T47D (cell line): ENCODE results near the gene G6PC3.

Experiments
- DNase-seq, 2 experiments: peaks; one replicate each; pipeline versions ENCODE4 v3.0.0 to v3.0.0-alpha.2; 2011 to 2012; ENCODE audit warnings: low read depth in 1 of 2, low spot score in 1 of 2
- JUND ChIP-seq: IDR thresholded peaks from 2 replicates; pipeline ENCODE4 v1.6.1; 2012; ENCODE audit warnings: low read depth
- in situ Hi-C: cut with HindIII; loops from 2 replicates; pipeline ENCODE4 v1.10.0; 2016; ENCODE audit warnings: low sequenced_read_pairs, low pct_unique_long_range_greater_than_20kb

G6PC3 gene

GRCh38 chr17:44109312-44109630, 38.7 kb downstream of the G6PC3 start:
- DNase-seq, result no peak
- TF ChIP-seq JUND, result no peak

DNA sequence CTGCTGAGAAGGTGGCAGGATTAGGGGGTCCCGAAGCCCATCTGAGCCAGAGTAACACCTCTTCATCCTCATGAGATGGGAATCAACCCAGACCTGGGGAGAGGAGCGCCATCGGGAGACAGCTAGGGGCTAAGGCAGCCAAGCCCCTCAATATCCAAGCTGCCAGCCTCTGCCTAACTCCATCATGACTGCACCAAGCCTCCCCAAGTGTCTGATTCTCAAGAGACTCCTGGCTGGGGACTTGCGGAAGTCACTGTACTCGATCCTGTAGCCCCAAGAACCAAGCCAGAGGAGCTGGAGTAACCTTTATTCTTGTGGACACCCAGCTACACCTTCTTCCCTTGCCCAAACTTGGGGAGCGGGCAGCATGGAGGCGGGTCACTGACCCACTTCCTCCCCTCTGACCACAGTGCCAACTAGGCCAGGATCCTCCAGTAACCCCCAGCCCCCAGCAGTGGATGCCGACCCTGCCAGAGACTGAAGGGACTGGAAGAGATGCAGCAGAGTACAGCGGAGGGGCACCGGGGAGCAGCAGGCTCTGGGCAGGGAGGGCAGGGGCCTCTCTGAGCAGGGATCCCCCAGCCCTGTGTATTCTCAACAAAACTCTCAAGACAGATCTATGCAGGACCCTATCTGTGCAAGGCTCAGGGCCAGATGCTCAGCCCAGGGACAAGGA, 39.6 kb downstream of the G6PC3 start:
- no peak for TF ChIP-seq JUND
- in situ Hi-C loops, result no loop called here
- DNase-seq, result no peak

More at GRCh38 chr17:44109312-44109630, 38.7 kb downstream of the G6PC3 start:
- in situ Hi-C loops, result no loop called here

DNA sequence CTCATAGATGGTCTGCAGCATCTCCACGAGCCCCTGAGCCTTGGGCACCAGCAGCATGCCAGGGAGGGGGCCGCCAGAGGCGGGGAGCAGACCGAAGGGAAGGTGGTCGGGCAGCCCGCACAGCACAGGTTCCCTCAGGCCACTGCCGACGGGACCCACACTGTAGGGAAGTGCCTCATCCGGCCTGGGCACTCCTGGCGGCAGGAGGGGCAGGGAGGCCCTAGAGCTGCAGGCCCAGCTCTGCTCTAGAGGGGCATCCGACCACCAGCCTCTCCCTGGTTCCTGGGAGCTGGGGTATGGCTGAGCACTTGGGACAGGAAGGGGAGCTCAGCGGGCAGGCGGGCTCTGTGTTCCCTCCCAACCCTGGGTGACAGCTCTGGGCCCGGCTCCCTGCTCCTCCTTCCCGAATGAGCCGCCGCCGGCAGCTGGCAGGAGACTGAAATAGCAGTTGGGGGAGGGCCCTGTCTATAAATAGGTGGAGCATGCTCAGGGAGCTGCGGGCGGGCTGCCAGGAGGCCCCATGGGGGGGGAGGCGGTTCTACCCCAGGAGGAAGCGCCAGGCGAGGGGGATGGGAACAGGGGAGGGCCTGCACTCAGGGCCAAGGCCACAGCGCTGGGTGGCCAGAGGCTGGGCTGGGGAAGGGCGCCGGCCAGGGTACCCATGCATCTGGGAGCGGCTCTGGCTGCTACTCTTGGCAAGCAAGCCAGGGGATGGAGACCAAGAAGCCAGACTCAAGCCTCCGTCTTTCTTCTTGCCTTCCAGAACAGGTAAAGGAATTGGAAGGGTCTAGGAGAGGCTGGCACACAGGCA, 40.5 kb downstream of the G6PC3 start:
- TF ChIP-seq JUND, result no peak
- in situ Hi-C loops, result no loop called here
- DNase-seq, result peak; percentile 94 to 96

GRCh38 chr17:44111777-44112176, 41.2 kb downstream of the G6PC3 start:
- peak in 1 of 2 experiments; percentile 40 for DNase-seq
- no peak for TF ChIP-seq JUND
- in situ Hi-C loops, result no loop called here

DNA sequence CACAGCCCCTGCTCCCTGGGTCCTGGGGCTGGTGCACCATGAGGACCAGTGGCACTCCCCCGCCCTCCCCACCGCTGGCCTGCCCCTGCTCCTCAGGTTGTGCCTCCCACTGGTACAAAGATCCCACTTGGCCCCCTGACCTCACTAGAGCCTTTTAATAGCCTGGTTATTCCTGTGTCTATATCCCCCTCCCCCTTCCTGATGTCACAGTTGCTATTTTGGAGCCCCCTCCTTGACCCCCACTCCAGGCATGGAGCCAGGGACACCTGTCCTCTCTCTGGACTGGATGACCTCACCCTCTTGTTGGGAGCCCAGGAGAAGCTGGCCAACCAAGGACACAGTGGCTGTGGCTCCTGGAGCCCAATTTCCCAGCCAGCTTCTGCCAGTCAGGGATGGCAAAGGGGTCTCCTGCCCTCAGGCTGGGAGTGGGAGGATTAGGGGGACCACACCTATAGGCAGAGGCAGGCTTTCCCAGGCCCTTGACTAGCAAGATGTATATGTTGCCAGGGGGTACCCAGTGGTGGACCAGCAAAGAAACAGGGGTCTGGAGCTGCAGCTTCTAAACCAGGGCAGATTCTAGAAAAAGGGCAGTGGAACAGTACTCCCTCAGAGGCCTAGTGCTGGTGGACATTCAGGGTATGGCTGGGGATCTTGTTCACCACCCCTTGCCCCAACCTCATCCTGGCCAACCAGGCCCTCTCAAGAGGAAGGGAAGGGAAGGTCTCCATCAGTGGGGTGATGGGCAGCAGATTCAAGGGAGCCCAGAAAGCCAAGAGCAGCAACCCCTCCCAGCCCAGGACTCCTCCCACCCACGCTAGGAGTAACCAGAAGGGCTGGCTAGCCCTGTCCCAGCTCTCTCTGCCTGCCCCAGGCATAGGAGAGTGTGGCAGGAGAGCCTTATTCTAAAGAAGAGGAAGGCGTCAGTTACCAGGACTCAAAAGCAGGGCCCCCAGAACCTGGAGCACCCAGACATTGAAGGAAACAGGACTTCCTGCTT, 42.0 kb downstream of the G6PC3 start:
- in situ Hi-C loops, result no loop called here
- DNase-seq, result peak; percentile 89 to 92

GRCh38 chr17:44113382-44113781, 42.8 kb downstream of the G6PC3 start:
- TF ChIP-seq JUND, result no peak
- in situ Hi-C loops, result no loop called here
- no peak for DNase-seq

More for the DNA sequence above, 42.0 kb downstream of the G6PC3 start:
- TF ChIP-seq JUND, result no peak

GRCh38 chr17:44113868-44114840, 43.6 kb downstream of the G6PC3 start:
- TF ChIP-seq JUND, result no peak
- peak in 1 of 2 experiments; percentile 57 for DNase-seq
- in situ Hi-C loops, result no loop called here

DNA sequence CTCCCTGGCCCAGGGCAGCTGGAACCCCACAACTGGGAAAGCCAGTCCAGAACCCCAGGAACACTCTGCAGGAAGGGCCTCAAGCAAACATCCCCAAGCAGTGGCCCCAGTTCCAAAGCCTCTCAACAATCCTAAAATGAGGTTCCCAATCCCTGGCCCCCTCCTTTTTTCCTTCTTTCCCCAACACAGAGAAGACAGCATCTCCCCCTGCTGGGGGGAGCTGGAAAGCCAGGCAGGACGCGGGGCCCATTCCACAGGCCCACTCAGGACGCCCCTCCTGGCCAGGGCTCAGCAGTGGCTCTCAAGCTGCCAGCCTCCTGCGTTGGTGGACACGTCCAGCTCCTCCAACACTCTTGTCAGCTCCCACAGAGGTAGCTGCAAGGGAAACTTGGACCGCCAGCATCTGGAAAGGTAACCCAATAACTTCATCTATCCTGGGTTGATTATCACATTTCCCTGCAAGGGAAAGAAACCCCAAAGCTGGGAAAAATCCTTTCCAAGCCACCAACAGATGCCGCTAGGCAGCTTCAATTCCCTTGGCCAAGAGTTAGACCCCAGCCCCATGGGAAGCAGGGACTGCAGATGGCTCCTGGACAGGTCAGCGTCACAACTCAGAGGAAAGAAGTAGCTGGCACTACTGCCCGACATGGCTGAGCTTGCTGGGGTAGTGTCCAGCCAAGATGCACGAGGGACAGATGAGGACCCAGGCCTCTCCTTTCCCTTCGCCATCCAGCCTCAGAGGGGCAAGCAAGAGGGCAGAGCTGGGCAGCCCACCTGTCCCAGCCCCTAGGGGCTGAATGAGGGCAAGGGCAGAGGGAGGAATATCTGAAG, 45.3 kb downstream of the G6PC3 start:
- in situ Hi-C loops, result no loop called here
- TF ChIP-seq JUND, result no peak
- peak; percentile 53 to 70 for DNase-seq

DNA sequence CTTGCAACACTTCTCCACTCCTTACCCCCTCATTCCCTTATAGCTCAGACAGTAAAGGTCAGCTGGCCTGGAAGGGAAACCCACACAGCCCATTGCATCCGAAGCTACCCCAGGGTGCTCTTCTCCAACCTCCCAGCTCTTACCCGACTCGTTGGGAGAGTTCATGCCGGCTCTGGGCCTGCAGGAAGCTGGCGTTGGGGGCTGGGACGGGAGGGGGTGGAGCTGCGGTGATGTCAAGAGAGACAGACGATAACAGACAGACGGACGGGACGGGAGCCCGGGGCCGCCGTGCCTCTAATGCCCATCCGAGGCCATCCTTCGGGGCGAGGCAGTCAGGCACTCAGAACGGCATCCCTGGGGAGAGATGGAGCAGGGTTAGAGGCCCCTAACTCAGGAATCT, 46.8 kb downstream of the G6PC3 start:
- DNase-seq, result no peak
- in situ Hi-C loops, result no loop called here
- TF ChIP-seq JUND, result no peak

GRCh38 chr17:44118427-44119050, 48.0 kb downstream of the G6PC3 start:
- in situ Hi-C loops, result no loop called here
- no peak for TF ChIP-seq JUND
- DNase-seq, result no peak
